Activated CD4-positive, alpha-beta T cell treated with anti-CD3 and anti-CD28 coated beads, Interleukin-2, amount 10 ng/mL, durations not matched to agents 7 days and 5 days (primary cell): Measurements from ENCODE around the gene ZNF420. TPM values are rescaled to one million over a fixed set of nuclear protein-coding genes. Genes with fewer than 3 reads are reported as not detected.

Experiments used
- CTCF ChIA-PET: fragments of 350-600 bp; sonication (Branson Sonifier 250); formaldehyde crosslinking; loops from one replicate; lab custom pipeline; 2021; ENCODE audit warnings: antibody characterized with exemption; lab: Charles Lee
- POLR2A ChIA-PET: fragments of 350-600 bp; sonication (Branson Sonifier 250); formaldehyde crosslinking; loops from one replicate; lab custom pipeline; 2021; ENCODE audit warnings: antibody characterized with exemption; lab: Charles Lee
- DNase-seq: peaks from one replicate; pipeline ENCODE4 v3.0.0-alpha.2; 2020
- H3K27ac Mint-ChIP-seq: one replicate; pipeline ENCODE4 v1.8.0; 2021; ENCODE audit warnings: mild to moderate bottlenecking, moderate library complexity, mixed read lengths
- H3K27me3 Mint-ChIP-seq: one replicate; pipeline ENCODE4 v1.8.0; 2021; ENCODE audit warnings: mixed read lengths
- H3K36me3 Mint-ChIP-seq: one replicate; pipeline ENCODE4 v1.8.0; 2021; ENCODE audit warnings: low read depth, mixed read lengths
- H3K4me1 Mint-ChIP-seq: one replicate; pipeline ENCODE4 v1.8.0; 2021; ENCODE audit warnings: mixed read lengths
- H3K4me3 Mint-ChIP-seq: one replicate; pipeline ENCODE4 v1.8.0; 2021; ENCODE audit warnings: mild to moderate bottlenecking, moderate library complexity, mixed read lengths
- H3K9me3 Mint-ChIP-seq: one replicate; pipeline ENCODE4 v1.8.0; 2021; ENCODE audit warnings: mixed read lengths
- total RNA-seq, 2 experiments: library from RNA; stranded (reverse); gene quantifications; one replicate each; pipeline ENCODE4 v1.2.3, GENCODE V29; 2021

Gene ZNF420
- total RNA-seq, 2 experiments from 2014 or later, result 10.3 to 14.3 TPM

- Mint-ChIP-seq H3K27ac (no peak within 1 kb of the TSS), H3K9me3 (peaks cover 34% of the 10 kb centered on the region), H3K27me3 (no peaks in the 10 kb centered on the region), H3K4me1 (no peaks in the 10 kb centered on the region), H3K36me3 (peaks cover 34% of the 10 kb centered on the region), H3K4me3 (no peak within 1 kb of the TSS)
- ChIA-PET POLR2A (no interaction called here), CTCF (no interaction called here)
- DNase-seq, result peak; percentile 93
Measured at GRCh38 chr19:37172368-37173366, 94.4 kb downstream of the ZNF420 start, which contains the start of gene ZNF585A. ZNF585A (minus strand) TSS chr19:37172695; CDS start chr19:37169910, 2,785 bp downstream.

Other genes with a start within 250 kb of the ZNF420 start
- gene ZNF790, start 240.0 kb upstream of the ZNF420 start, total RNA-seq, result 1 to 10 TPM; 8.0 to 9.1 TPM
- gene ZNF345, start 227.6 kb upstream of the ZNF420 start, total RNA-seq, result 1 to 10 TPM; 6.0 to 6.7 TPM
- gene ZNF829, start 162.1 kb upstream of the ZNF420 start, total RNA-seq, result 1 to 10 TPM; 7.3 to 7.6 TPM
- 1 to 10 TPM; 6.2 to 6.8 TPM for gene ZNF568, start 162.1 kb upstream of the ZNF420 start, total RNA-seq
- gene ZNF585A, start 94.3 kb downstream of the ZNF420 start, total RNA-seq, result 10 to 100 TPM in 1 of 2 experiments, 1 to 10 TPM in 1; 9.2 to 10.9 TPM
- gene ZNF585B, start 132.1 kb downstream of the ZNF420 start, total RNA-seq, result 10 to 100 TPM; 12.0 to 15.7 TPM
- 10 to 100 TPM; 12.4 TPM for gene ZNF383, start 139.8 kb downstream of the ZNF420 start, total RNA-seq